KMS-11 (cell line): Measurements from ENCODE around the gene PIH1D1.

Source experiments
- H2AFZ ChIP-seq: fragments of 200-600 bp; sonication (generic); 2 replicates; pipeline ENCODE4 v1.6.1; 2016; ENCODE audit warnings: antibody characterized with exemption, mixed run types, low read depth
- H3K27ac ChIP-seq: fragments of 200-600 bp; sonication (generic); 2 replicates; pipeline ENCODE4 v1.6.1; 2016; ENCODE audit warnings: mild to moderate bottlenecking, mixed run types
- H3K27me3 ChIP-seq: fragments of 200-600 bp; sonication (generic); 2 replicates; pipeline ENCODE4 v1.6.1; 2017; ENCODE audit warnings: mild to moderate bottlenecking, low read depth, mixed run types, moderate library complexity; ENCODE audit not compliant: insufficient read depth
- H3K36me3 ChIP-seq: fragments of 200-600 bp; sonication (generic); 2 replicates; pipeline ENCODE4 v1.6.1; 2017; ENCODE audit warnings: mild to moderate bottlenecking, mixed run types; ENCODE audit not compliant: insufficient read depth
- H3K4me1 ChIP-seq: fragments of 200-600 bp; sonication (generic); 2 replicates; pipeline ENCODE4 v1.6.1; 2016; ENCODE audit warnings: mild to moderate bottlenecking, low read depth, mixed run types; ENCODE audit not compliant: poor library complexity, severe bottlenecking
- H3K4me2 ChIP-seq: fragments of 200-600 bp; sonication (generic); 2 replicates; pipeline ENCODE4 v1.7.0; 2016; ENCODE audit warnings: mild to moderate bottlenecking, mixed run types
- H3K4me3 ChIP-seq: fragments of 200-600 bp; sonication (generic); IDR thresholded peaks from 2 replicates; pipeline ENCODE4 v1.6.1; 2017; ENCODE audit warnings: low read depth, low read length, mixed read lengths; ENCODE audit not compliant: insufficient read depth
- H3K79me2 ChIP-seq: fragments of 200-600 bp; sonication (generic); 2 replicates; pipeline ENCODE4 v1.6.1; 2016; ENCODE audit warnings: low read depth, mixed run types; ENCODE audit not compliant: insufficient read depth
- H3K9ac ChIP-seq: fragments of 200-600 bp; sonication (generic); 2 replicates; pipeline ENCODE4 v1.6.1; 2016; ENCODE audit warnings: mild to moderate bottlenecking, mixed run types
- H4K20me1 ChIP-seq: fragments of 200-600 bp; sonication (generic); 2 replicates; pipeline ENCODE4 v1.6.1; 2016; ENCODE audit warnings: mild to moderate bottlenecking, mixed run types; ENCODE audit not compliant: insufficient read depth
- CTCF ChIP-seq: fragments of 200-600 bp; sonication (generic); conservative IDR thresholded peaks from 2 replicates; pipeline ENCODE4 v1.6.1; 2017; ENCODE audit warnings: low read depth, mild to moderate bottlenecking, antibody characterized with exemption, low read length, moderate library complexity, mixed read lengths

The PIH1D1 gene

GRCh38 chr19:49491030-49491803 is 39.6 kb upstream of the PIH1D1 start:
- no peak overlapping the region; the same call in 1 of the 2 replicates for H3K9ac ChIP-seq
- H3K4me2 ChIP-seq, result no peak overlapping the region
- no peak overlapping the region for H2AFZ ChIP-seq
- peaks cover 14% of the 10 kb centered on the region for H4K20me1 ChIP-seq
- H3K36me3 ChIP-seq, result peaks cover 41% of the 10 kb centered on the region; the same call in 1 of the 2 replicates
- no peak for TF ChIP-seq CTCF
- no peaks in the 10 kb centered on the region for H3K27me3 ChIP-seq
- H3K79me2 ChIP-seq, result peaks cover 37% of the 10 kb centered on the region
- H3K4me3 ChIP-seq, result no peak overlapping the region
- peaks cover 17% of the 10 kb centered on the region for H3K4me1 ChIP-seq
- peak overlapping the region; percentile 94; the same call in 1 of the 2 replicates for H3K27ac ChIP-seq

- no peaks in the 10 kb centered on the region for H3K27me3 ChIP-seq
- no peak for TF ChIP-seq CTCF
- H3K36me3 ChIP-seq, result peaks cover 41% of the 10 kb centered on the region; the same call in 1 of the 2 replicates
- peak overlapping the region; percentile 94 for H3K27ac ChIP-seq
- peaks cover 37% of the 10 kb centered on the region for H3K79me2 ChIP-seq
- peaks cover 14% of the 10 kb centered on the region for H3K4me1 ChIP-seq
- H3K4me2 ChIP-seq, result no peak overlapping the region
- H2AFZ ChIP-seq, result no peak overlapping the region
- peaks cover 14% of the 10 kb centered on the region for H4K20me1 ChIP-seq
- H3K4me3 ChIP-seq, result no peak overlapping the region
- H3K9ac ChIP-seq, result peak overlapping the region; percentile 99; the same call in 1 of the 2 replicates
Observed at GRCh38 chr19:49490287-49491029, 38.8 kb upstream of the PIH1D1 start.

GRCh38 chr19:49489601-49490167 is 38.1 kb upstream of the PIH1D1 start:
- H4K20me1 ChIP-seq, result peaks cover 14% of the 10 kb centered on the region
- H3K4me2 ChIP-seq, result peak overlapping the region; percentile 96
- no peaks in the 10 kb centered on the region for H3K27me3 ChIP-seq
- H2AFZ ChIP-seq, result no peak overlapping the region
- TF ChIP-seq CTCF, result no peak
- peak overlapping the region; percentile 99 for H3K9ac ChIP-seq
- H3K4me1 ChIP-seq, result peaks cover 12% of the 10 kb centered on the region
- no peak overlapping the region for H3K4me3 ChIP-seq
- peaks cover 37% of the 10 kb centered on the region for H3K79me2 ChIP-seq
- peaks cover 41% of the 10 kb centered on the region; the same call in 1 of the 2 replicates for H3K36me3 ChIP-seq
- peak overlapping the region; percentile 94 for H3K27ac ChIP-seq

- Histone ChIP-seq H3K9ac (peak overlapping the region; percentile 99), H4K20me1 (peaks cover 14% of the 10 kb centered on the region), H3K36me3 (peaks cover 41% of the 10 kb centered on the region; the same call in 1 of the 2 replicates), H2AFZ (no peak overlapping the region), H3K79me2 (peaks cover 37% of the 10 kb centered on the region), H3K27ac (peak overlapping the region; percentile 94), H3K4me3 (peak overlapping the region; percentile 8), H3K4me2 (peak overlapping the region; percentile 96), H3K27me3 (no peaks in the 10 kb centered on the region), H3K4me1 (peaks cover 12% of the 10 kb centered on the region)
- TF ChIP-seq CTCF, result no peak
Observed at GRCh38 chr19:49488863-49489537, 37.4 kb upstream of the PIH1D1 start.
